Right lobe of liver (tissue), 4 donors: ENCODE results near the gene CALU.

Experiments
- POLR2A ChIP-seq: fragments of 450-650 bp; IDR thresholded peaks from one replicate; pipeline ENCODE4 v1.6.1; 2017; ENCODE audit warnings: antibody characterized with exemption, mild to moderate bottlenecking
- TF ChIP-seq, protein P1 (sequence below), 4 donors: fragments of 200-600 bp in 3 of 4; fragments of 450-650 bp in 1 of 4; IDR thresholded peaks; one replicate each; pipeline versions ENCODE4 v1.5.1 to v1.8.0; 2016 to 2022; ENCODE audit warnings: antibody characterized with exemption in 4 of 4, mild to moderate bottlenecking in 2 of 4
- donor health status: DM: no; HTN: no; CAD: no.
- donor health status: DM: no; HTN: no; CAD: no.
- donor health status: DM: no; HTN: yes; CAD: no.

DNA sequence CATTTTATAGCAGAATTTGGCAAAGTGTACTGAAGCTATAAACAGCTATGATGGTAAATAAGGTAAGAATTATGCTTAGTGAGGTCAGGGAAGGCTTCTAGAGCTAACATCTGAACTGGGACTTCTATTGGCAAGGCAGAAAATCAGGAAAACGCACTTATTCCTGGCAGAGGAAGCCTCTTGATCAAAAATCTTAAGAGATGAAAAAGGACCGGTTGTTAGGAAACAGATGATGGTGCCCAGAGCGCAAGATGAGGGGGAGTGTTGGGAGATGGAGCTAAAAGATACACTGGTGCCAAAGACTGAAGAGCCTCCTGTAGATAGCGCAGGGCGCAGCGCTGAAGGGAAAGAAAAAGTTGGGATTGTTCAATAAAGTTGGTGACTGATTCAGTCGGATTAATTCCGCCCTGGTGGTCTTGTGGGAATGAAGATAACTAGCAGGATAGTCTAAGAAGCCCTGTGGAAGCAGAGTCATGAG, 550 bp upstream of the CALU start:
- TF ChIP-seq, protein P1, sequence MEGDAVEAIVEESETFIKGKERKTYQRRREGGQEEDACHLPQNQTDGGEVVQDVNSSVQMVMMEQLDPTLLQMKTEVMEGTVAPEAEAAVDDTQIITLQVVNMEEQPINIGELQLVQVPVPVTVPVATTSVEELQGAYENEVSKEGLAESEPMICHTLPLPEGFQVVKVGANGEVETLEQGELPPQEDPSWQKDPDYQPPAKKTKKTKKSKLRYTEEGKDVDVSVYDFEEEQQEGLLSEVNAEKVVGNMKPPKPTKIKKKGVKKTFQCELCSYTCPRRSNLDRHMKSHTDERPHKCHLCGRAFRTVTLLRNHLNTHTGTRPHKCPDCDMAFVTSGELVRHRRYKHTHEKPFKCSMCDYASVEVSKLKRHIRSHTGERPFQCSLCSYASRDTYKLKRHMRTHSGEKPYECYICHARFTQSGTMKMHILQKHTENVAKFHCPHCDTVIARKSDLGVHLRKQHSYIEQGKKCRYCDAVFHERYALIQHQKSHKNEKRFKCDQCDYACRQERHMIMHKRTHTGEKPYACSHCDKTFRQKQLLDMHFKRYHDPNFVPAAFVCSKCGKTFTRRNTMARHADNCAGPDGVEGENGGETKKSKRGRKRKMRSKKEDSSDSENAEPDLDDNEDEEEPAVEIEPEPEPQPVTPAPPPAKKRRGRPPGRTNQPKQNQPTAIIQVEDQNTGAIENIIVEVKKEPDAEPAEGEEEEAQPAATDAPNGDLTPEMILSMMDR (IDR thresholded peaks at IDR 0.05) = no peak
- no peak for TF ChIP-seq POLR2A
